ENCODE results near the gene CNTN4.

CNTN4 gene

DNA sequence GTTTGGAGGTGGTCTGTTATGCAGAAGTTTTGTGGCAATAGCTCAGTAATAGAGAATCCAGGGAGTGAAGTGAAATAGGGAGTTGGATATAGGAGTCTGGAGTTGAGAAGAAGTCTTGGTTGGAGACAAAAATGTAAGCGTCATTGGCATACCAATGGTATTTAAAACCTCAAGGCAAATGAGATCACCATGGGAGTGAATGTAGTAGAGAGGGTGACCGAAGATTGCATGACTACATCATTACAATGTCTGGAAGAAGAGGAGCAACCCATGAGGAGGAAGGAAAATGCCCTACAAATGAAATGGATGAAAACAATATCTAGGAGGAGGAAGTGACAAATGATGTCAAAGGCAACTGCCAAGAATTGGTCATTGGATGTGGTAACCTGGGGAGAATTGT lies 54.4 kb downstream of the CNTN4 start:
- no peak for DNase-seq (ENCODE audit: low spot score)

GRCh38 chr3:2153547-2153946 lies 54.9 kb downstream of the CNTN4 start:
- DNase-seq (ENCODE audit: low spot score): no peak

GRCh38 chr3:2154621-2155020 lies 56.0 kb downstream of the CNTN4 start:
- no peak for DNase-seq (ENCODE audit: low spot score)

DNA sequence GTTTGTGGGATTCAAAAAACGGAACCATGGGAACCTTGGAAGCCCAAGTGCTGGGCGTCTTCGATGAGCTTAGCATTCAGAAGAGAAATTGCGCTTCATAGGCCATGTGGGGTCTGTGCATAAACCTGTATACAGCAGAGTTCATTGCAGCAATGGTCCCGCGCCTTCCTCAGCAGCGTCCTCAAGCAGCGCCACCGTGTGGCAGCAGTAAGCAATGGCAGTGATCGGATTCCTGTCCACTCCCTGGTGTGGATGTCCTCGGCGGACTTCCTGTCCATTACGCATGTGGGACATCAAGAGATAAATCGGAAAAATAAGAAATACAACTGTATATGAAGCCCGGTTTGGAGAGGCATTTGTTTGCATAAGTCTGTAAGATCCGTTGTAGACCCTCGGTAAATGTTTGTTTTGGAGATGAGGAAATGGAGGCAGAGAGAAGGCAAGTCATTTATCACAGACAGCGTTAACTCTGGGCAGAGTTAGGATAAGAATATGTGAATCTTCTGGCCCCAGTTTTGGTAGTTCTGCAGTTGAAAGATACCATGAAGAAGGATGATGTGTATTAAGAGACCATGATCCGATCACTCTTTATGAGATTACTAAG lies 57.7 kb downstream of the CNTN4 start:
- DNase-seq (ENCODE audit: low spot score): peak; percentile 14

GRCh38 chr3:2158828-2159227 lies 60.2 kb downstream of the CNTN4 start:
- no peak for DNase-seq (ENCODE audit: low spot score)

DNA sequence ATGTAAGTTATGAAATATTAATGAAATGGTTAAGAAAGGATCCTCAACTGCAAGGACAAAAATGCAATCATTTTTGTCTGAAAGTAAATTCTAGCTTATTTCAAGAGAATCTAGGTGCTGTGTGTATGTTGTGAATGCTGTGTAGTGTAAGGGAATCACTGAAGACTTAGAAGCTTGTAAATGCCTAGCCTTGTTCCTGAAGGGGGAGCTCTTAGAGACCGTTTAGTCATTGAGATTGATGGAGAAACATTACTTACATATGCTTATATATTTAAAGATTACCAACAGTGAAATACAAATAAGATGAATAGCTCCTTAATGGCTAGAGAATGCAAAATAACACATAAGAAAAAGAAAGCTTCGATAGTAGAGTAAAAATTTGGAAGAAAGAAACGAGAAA lies 67.9 kb downstream of the CNTN4 start:
- no peak for DNase-seq (ENCODE audit: low spot score)

- no peak for DNase-seq (ENCODE audit: low spot score)
Observed at GRCh38 chr3:2172561-2173171, 74.0 kb downstream of the CNTN4 start.

- DNase-seq (ENCODE audit: low spot score): no peak
Observed at GRCh38 chr3:2180634-2181033, 82.0 kb downstream of the CNTN4 start.

DNA sequence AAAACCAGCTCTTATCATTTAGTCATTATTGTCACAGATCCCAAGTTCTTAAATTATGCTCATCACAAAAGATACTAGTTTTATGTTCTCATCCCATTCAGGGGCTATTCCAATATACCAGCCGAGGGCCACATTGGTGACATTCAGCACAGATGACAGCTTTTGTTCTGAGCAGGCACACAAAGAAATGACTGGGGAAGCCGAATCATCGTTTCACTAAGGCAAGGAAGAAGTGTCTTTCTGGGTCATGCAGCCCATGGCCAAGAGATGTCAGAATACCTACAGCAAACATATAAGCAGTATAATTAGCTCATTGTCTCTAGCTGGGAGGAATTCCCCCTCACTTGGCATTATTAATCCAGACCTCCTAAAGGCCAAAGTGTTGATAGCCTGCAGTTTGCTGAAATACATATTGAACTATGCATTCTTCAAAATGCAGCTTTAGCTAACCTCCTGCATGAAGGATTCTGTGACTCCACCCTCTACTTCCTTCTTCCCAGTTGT lies 100.2 kb downstream of the CNTN4 start:
- DNase-seq (ENCODE audit: low spot score): no peak

DNA sequence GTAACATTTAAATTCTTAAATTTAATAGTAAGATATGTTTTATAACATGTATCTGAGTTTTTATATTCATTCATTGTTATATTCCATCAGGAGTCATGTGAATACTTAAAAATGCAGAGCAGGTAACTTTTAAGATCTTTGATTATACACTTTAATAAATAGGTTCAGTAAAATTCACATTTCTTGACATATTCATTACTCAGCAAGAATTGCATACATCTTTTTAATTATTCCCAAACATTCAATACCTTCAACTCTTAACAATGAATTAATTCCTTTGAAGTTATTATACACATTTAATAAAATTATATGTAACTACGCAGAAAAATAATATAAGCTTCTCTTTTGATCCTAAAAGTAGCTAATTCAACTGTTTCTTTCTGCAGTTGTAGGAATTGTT lies 105.4 kb downstream of the CNTN4 start:
- no peak for DNase-seq (ENCODE audit: low spot score)

GRCh38 chr3:2205692-2206091 lies 107.0 kb downstream of the CNTN4 start:
- DNase-seq (ENCODE audit: low spot score): no peak

GRCh38 chr3:2206536-2206935 lies 107.9 kb downstream of the CNTN4 start:
- no peak for DNase-seq (ENCODE audit: low spot score)

DNA sequence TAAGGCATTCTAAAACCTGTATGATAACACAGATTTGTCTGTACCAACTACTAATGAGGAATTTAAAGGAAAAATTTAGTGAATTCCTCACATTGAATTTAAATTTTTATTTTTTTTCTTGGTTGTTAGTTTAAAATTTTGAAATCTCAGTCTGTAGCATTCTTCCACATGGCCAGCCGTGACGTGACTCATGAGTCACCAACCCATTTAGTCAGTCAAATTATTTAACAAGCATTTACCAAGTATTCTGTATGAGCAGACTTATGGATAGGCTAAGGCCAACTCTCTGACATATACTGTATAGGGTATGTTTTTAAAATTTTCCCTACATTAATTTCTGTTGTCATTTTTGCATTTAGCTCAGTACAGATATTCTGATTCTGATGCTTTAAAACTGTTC lies 112.9 kb downstream of the CNTN4 start:
- DNase-seq (ENCODE audit: low spot score): no peak

- no peak for DNase-seq (ENCODE audit: low spot score)
Observed at GRCh38 chr3:2212206-2212605, 113.5 kb downstream of the CNTN4 start.

DNA sequence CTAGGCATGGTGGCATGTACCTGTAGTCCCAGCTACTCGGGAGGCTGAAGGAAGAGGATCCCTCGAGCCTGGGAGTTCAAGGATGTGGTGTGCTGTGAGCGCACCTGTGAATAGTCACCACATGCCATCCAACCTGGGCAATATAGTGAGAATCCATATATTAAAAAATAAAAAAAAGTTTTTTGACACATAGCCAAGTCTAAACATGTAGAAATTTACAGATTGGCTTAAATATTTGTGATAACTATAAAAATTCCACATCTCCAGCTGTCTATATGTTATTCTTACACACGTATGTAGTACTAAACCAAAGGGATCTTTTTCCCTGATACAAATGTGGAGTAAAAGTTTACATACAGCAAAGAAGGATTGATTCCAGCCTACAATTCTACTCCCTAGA lies 119.7 kb downstream of the CNTN4 start:
- no peak for DNase-seq (ENCODE audit: low spot score)

DNA sequence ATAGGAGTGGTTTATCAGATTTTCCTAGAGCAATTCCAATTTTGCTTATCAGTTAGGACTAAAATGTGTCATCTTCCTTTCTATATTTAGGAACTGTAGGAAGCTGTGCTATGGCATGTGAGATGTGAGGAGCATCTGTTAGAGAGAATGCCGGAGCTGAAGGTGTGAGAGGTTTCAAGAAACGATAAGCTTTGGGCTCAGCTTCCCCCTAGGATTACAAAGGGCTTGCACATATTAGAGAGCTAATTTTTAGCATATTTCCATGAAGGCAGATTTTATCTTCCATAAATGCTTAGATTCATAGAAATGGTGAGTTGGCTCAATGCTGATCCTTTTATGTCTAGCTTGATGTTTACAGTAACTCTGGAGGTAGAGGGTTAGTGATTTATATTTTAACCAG lies 120.2 kb downstream of the CNTN4 start:
- DNase-seq (ENCODE audit: low spot score): no peak

DNA sequence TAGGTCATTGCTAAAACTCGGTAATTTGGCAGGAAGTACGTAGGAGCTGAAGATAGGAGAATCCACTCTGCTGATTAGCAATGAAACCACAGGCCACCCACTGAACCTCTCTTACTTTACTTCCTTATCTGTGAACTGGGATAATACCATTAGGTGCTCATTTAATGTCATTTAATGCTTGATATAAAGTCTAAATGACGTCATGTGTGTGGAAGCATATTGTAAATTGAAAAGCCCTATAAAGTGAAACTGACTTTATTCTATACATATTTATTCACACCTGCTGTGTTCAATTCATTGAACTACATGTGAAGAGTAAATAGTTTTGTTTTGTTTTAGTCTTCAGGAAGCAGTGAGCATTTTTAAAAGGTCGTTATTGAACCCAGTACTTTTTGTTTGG lies 137.5 kb downstream of the CNTN4 start:
- no peak for DNase-seq (ENCODE audit: low spot score)

GRCh38 chr3:2244137-2244536 lies 145.5 kb downstream of the CNTN4 start:
- DNase-seq (ENCODE audit: low spot score): no peak

- no peak for DNase-seq (ENCODE audit: low spot score)
Observed at GRCh38 chr3:2246873-2247648, 148.4 kb downstream of the CNTN4 start.

DNA sequence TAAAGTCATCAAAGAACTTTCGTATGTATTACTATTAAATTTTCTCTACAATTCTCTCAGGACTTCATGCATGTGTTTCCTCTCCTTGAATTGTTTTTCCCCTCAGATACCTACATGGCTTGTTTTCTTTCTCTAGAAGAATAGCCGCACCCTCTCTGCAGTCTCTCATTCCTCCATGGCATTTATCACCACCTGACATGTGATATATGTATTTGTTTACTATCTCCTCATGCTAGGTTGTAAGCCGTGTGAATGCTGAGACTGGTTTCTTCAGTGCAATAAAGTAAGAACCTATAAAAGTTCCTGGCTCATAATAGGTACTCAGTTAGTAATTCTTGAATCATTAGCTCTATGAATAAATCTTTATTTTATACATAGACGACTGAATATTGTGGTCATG lies 149.2 kb downstream of the CNTN4 start:
- no peak for DNase-seq (ENCODE audit: low spot score)

DNA sequence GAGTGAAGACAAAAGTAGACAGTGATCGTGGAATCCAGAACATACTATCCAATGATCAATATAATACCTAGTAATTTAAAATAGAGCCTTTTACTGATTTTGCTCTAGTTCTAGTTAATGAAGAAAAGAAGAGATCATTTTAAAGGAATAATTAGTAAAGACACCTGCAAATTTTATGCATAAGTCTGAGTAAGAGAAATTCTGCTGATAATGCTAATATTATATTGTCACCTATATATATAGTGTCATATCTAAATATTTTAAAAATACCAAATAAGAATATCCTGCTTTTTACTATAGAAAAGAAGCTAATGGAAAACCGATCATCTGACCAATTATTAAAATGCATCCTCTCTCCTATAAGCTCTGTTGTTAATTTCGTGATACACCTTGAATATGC lies 152.1 kb downstream of the CNTN4 start:
- DNase-seq (ENCODE audit: low spot score): no peak

GRCh38 chr3:2261747-2262146 lies 163.1 kb downstream of the CNTN4 start:
- no peak for DNase-seq (ENCODE audit: low spot score)

DNA sequence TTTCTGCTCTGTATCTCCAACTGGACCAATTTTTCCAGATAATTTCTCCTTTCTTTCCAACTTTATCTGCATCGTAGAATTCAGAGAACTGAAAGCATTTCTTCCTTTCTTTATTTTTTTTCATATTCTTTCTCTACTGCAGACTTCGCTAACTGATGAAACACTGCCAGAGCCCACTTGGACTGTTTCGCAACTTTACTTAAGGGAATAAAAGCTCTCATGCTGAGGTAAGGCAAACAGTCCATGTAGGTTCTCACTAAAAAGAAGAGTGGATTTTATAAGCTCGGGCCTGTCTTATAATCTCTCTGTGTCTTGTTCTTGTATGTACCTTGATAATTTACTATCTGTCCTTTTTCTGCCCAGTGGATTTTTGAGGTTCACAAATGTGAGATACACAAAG lies 163.5 kb downstream of the CNTN4 start:
- DNase-seq (ENCODE audit: low spot score): no peak
